ENCODE measurements around the gene CCR5.
"Not testable (repeated sequence)": the region's sequence is repeated elsewhere in the genome, so short reads cannot be mapped to it uniquely, and the experiment has no call there.

Gene CCR5

DNA sequence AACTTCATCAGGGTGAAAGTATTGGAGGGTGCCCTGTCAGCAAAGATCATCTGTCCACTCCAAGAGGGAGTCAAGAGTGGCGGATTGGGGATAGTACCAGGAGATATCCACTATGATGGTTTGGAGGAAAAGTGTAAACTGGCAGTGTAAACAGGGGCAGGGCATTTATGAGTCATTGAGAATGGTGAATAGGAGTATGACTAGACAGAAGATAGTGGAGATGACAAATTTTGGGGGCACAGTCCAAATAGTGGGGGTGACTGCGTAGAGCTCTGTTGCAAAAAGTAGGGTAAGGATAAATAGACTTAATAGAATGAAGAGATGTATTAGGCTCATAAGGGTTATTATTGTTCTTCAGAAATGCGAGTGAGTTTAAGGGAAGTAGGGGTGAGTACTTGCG is 18.1 kb downstream of the CCR5 start:
- DNase-seq = not testable (repeated sequence)

DNA sequence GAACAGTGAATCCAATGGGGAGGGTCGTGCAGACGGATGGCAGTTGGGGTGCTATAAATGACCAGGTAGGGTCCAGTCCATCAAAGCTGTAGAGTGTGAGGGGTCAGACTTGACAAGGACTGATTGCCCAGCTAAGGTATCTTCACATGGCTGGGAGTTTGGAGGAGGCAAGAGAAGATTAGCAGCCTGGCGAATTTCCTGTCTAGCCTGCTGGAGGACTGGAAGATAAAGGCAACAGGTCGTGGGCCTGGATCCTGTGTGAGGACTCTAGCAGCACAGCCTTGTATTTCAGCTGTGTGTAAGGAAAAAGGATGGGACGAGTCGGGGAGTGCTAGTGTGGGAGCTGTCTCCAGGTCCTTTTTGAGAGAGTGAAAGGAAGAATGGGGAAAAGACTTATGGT is 18.6 kb downstream of the CCR5 start:
- DNase-seq = no peak

DNA sequence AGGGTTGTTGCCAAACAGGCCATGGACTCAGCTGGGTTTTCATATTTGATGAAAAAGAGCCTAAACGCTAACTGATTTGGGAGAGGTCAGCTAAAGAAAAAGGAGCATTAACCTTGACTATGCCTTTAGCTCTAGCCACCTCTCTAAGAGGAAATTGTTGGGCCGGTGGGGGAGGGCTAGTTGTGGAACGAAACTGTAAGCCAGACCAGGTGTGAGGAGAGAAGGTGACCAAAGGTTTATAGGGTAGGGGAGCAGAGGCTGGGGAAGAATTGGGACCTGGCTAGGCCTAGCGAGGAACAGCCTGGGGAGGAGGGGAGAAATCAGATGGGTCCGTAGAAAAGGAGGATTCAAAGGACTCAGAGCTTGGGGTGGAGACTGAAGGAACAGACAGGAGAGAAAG is 20.8 kb downstream of the CCR5 start:
- not testable (repeated sequence) for DNase-seq

DNA sequence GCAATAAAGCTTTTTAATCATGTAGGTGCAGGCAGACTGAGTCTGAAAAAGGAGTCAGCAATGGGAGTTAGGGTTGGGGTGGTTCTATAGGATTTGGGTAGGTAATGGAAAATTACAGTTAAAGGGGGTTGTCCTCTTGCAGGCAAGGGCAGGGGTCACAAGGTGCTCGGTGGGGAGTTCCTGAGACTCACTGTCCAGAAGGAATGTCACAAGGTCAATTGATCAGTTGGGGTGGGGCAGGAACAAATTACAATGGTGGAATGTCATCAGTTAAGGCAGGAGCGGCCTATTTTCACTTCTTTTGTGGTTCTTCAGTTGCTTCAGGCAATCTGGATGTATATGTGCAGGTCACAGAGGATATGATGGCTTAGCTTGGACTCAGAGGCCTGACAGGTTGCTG is 22.3 kb downstream of the CCR5 start:
- DNase-seq = no peak

DNA sequence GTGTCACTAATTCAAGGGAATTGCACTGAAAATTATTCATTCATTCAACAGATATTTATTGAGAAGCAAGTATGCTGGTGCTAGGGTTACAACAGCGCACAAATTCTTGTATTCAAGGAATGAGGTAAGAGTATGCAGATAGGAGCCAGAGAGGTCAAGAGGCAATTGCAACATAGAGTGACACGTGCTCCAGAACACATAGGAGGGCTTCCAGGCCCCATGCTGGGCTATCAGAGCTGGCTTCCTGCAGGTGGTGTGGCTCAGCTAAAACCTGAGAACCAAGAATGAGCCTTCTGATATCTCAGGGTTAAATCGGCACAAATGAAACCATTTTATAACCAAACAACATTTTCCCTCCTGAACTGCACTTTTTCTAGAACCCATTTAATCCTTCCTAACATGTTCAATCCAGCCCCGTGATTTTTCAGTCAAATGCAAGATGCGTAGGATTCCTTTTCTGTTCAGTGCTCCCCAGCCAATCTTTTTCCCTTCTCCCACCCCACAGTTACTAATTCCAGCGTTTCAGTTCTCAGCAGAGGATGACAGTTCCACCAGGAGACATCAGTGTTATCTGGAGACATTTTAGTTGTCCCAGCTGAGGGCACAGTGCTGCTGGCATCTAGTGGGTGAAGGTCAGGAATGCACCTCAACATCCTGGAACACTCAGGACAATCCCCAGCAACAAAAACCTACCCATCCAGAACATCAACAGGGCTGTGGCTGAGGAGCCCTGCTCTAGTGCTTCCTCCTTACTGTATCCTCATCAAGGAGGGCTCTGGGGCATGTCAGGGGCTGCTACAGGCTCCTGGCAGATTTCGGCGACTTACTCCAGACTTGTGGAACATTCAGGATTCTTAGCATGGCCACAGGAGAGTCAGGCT is 23.0 kb downstream of the CCR5 start:
- DNase-seq = no peak

DNA sequence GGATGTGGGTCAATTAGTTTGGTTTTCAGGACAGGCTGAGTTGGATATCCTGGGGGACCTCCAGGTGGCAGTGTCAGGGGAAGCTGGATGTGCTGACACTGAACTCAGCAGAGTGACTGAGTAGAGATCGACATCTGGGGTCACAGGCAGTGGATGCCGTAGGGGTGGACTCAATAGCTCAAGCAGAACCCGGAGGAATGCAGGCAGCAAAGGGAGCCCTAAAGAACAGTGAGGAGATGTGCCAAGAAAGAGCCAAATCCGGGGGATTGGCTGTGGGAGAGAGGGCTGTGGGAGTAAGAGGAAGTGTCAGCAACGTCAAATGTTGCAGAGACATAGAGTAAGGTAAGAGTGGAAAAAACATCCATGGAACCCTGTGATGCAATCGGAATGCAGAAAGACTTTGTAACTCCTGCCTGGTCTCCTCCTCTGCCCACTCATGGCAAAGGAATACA is 24.5 kb downstream of the CCR5 start:
- DNase-seq = no peak

DNA sequence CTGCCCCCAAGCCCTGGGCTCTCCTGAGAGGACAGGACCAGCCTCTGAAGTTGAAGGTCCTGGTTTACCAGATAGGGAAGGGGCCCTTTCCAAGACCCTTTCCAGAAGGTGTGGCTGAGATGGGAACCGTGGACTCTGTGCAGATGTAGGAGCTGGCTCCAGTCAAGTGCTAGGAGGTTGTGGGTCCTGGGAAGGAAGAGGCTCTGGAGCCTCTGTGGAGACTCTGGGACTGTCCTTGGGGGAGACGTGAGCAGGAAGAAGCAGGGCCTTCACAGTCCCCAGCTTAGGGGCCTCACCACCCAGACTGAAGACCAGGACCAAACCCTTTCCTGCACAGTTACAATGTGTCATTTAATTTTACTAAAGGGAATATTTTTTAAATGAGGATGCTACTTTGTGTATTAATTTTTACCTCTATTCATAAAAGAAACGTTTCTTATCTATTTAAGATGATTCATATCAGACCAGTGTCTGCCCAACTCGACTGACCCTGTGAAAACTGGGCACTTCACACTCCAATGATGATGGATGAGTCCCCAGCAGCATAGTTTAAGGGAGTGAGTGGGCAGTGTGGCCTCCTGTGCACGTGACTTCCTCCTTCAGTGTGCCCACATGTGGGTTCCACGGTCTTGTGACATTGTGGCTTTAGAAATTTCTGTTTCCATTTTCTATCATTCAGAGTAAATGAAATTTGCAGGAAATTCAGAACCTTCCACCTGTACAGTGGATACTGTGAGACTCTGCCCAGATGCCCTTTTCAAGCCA is 25.2 kb downstream of the CCR5 start:
- DNase-seq = no peak

DNA sequence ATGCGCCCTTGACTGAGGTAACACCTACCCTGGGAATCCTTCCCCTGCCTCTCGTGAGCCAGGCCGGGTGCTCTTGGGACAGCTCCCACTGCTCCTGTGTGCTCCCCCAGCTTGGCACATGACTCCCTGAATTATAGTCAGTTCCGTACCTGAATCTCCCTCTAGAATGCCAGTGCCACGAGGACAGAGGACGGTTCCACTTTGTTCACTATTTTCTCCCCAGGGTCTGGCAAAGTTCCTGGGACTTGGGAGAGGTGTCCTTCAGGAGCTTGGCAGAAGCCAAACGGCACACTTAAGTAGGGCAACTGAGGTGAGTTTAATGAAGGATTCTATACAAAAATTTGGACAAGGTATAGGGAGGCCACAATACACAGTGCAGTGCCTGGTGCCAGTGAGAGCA is 26.4 kb downstream of the CCR5 start:
- no peak for DNase-seq

DNA sequence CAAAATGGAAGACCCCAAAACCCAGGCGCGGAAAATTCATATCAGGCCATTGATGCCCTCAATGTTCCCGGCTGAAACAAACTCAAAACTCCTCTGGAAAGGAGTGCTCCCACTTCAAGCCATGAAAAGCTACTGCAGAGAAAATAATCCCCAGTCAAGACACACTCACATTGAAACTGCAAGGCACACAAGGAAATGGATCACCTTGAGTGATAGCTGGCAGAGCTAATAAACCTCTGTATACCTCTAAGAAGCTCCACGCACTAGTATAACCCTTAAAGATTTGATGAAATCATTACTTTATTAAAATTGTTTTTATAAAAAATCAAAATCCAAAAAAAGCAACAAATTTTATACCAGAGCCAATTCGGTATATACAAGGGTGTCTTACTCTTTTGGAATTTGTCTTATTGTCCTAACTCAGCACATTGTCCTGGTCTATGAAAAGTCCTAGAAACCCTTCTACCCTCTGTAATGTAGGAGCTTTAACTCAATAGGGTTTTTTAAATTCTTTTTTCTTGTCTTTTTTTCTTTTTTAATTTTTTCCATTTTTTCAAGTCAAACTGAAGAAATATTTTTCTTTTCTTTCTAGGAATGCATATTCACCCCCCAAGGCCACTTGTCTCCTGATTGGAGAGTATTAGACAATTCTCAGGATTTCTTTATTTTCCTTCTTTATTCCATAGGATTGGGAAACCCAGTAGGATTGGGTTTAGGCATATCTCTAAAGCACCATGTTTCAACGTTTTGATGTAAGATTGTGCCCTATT is 27.6 kb downstream of the CCR5 start:
- DNase-seq = no peak

DNA sequence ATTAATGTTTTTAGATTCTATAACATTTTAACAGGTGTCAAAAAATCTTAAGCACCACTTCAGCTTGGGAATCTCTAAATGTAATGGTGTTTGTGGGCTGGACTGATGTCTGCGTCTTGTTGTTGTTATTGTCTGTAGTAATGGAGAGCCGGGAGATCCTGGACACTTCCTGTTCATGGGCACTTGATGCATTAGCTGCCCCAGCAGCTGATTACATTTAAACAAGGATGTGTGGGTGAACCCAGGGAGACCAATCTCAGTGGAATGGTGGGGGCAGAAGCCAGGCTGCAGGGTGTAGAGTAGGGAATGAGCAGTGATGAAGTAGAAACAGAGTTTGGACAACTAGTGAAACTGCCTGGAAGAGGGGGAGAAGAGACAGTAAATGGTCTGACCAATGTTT is 28.4 kb downstream of the CCR5 start:
- DNase-seq = no peak

DNA sequence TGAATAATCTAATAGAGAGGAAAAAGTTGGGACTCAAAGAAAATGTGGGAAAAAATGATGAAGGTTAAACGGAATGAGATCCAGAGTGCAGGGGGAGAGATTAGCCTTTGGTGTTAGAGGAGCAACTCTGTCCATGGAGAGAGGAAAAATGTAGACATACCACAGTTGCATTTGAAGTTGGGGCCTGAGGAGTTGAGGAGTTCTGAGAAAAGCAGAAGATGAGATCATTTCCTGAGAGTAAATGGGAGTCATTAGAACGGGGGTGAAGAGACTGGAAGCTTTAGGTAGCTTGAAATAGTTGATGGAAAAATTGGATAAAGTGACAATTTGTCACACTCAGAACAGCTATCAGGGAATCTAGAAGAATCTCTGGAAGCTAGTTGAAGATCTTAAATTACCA is 28.8 kb downstream of the CCR5 start:
- DNase-seq = no peak

DNA sequence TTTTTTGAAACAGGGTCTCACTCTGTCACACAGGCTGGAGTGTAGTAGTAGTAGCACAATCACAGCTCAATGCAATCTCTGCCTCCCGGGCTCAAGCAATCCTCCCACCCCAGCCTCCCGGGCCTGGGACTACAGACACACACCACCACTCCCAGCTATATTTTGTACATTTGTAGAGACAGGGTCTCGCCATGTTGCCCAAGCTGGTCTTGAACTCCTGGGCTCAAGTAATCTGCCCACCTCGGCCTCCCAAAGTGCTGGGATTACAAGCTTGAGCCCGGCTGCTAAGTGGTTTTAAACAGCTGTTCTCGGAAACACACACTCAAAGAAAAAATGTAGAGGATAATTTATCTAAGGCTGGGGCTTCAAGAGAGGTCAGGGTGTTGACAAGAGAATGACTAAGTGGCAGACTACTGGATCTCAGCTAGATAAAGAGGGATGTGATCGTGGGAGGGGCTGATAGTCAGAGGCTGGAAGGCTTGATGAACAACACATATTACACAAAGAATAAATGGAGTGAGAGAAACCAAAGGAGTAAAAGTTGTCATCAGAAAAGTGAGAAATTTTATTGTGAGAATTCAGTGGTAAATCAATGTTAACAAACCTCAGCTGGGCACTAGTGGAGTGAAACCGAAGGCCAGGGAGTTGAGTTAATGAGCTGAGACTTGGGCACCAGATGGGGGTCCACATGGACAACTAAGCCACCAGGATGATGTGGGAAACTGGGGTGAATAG is 29.4 kb downstream of the CCR5 start:
- no peak for DNase-seq

DNA sequence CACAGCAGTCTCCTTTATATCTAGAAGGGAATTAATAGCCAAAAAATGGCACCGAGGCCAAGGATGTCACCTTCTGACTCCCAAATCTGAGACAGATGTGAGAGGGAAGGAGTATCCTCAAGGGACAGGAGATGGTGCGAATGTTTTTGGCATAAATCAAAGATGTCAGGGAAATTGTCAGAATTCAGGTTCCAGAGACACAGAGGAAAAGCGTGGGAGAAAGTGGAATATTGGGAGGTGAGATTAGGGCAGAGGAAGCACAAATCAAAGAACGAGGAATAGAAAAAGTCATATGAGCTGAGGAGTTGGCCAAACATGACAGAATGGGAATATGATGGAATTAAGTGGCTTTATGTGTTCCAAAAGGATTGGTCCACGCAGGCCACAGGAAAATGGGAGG is 30.1 kb downstream of the CCR5 start:
- no peak for DNase-seq

DNA sequence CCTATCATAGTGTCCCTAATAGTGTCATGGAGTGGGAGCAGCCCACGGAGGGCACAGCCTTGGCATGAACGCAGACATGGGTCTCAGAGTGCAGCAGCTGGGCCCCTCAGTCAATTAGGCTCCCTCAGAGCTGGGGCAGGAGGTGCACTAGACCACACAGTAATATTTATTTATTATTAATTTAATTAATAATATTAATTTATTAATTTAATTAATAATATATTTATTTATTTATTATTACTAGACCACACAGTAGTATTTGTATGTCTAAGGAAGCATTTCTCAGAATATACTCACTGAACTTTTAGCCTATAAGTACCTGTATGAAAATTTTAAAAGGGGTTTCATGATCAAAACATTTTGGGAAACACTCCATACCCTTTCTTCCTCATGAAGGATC is 30.8 kb downstream of the CCR5 start:
- DNase-seq = no peak

DNA sequence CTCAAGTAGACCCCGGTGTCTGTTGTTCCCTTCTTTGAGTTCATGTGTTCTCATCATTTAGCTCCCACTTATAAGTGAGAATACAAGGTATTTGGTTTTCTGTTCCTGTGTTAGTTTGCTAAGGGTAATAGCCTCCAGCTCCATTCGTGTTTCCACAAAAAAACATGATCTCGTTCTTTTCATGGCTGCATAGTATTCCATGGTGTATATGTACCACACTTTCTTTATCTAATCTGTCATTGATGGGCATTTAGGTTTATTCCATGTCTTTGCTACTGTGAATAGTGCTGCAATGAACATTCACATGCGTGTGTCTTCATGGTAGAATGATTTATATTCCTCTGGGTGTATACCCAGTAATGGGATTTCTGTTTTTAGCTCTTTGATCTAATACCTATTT is 32.2 kb downstream of the CCR5 start:
- DNase-seq = not testable (repeated sequence)

DNA sequence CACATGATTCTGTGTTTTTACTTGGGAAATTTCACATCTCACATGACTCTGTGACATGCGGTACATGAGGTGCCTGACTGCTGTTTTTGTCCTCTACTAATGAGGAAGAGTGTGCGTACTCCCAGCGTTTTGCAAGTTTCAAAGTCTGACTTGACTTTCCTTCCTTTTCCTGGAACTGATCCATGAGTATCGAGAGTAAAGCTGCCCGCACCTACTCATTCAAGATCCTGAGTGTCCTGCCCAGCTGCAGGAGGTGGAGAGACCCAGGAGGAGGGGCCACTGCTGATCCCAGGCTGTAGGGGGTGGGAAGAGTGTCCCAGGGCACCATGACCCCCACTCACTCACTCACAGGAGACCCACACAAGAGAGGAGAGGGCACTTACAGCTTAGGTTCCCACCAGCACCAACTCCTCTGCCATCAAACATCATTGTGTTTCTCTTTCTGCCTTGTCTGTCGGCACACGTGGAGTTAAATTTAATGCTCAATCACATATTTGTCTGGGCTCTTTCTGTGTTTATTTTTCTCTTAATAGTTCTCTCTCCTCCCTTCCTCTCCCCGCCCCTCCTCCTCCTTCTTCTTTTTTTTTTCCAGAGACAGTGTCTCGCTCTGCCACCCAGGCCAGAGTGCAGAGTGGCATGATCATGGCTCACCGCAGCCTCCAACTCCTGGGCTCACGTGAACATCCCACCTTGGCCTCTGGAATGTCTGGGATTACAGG is 34.7 kb downstream of the CCR5 start:
- no peak for DNase-seq

DNA sequence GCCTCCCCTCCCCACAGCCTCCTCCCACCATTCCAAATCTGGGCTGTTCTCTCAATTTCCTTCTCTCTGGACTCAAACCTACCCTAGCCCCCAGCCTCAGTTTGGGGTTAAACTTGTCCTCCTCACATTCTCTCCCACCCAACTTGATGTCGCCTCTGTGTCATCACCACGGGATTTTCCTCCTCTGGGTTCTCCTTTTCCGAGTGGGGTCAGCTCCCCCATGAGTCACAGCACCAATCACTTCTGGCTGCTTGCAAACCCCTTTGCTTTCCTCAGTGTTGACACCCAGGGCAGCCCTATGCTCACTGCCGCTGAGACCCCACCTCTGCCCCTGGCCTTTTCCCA is 35.7 kb downstream of the CCR5 start:
- DNase-seq = no peak

DNA sequence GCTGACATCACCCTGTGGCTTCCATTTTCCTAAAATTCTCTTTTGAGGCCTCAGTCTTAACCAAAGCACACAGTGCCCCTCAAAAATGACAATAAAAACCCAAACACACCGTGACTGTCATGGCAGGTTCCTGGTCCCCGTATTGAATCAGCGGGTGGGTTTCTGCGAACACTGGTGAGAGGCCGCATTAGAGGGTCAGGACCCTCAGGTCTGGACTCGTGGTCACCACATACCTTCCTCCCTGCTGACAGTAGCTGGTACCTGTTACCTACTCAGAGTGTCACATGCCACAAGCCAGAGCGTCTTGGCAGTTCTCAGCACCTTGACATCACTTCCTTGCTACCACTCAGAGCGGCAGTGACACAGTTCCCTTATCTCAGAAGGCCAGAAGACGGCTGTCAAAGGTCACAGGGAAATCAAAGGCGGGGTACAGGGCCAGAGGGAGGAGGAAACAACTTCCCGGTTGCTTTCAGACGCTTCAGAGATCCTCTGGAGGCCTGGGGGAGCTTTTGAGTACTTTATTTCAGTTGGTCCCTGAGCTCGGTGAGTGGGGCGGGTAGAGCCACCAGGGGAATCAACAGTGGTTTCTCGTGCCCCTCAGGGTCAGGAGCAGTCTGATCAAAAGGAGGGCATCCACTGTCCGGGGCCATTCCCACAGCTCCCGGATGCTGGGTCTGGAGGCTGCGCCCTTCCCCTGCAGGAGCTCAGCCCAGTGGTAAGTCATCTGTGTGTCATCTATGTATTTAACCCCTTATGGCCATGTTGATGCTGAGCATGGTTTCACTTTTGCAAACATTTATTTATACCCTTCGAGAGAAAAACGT is 36.3 kb downstream of the CCR5 start, which contains the start of the genes CCR5AS and CCRL2:
TSS of gene CCR5AS (minus strand) at position 279 of the 824 bp plus-strand sequence.
TSS of gene CCRL2 (plus strand) at position 472 of the 824 bp plus-strand sequence. CDS start 821 bp downstream, outside the sequence.
- no peak for DNase-seq

DNA sequence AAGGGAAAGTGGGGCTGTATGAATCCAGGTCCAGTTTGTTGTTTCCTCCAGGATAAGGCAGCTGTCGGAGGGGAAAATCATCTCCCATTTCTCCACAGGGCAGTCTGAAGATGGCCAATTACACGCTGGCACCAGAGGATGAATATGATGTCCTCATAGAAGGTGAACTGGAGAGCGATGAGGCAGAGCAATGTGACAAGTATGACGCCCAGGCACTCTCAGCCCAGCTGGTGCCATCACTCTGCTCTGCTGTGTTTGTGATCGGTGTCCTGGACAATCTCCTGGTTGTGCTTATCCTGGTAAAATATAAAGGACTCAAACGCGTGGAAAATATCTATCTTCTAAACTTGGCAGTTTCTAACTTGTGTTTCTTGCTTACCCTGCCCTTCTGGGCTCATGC is 37.2 kb downstream of the CCR5 start:
- no peak for DNase-seq

DNA sequence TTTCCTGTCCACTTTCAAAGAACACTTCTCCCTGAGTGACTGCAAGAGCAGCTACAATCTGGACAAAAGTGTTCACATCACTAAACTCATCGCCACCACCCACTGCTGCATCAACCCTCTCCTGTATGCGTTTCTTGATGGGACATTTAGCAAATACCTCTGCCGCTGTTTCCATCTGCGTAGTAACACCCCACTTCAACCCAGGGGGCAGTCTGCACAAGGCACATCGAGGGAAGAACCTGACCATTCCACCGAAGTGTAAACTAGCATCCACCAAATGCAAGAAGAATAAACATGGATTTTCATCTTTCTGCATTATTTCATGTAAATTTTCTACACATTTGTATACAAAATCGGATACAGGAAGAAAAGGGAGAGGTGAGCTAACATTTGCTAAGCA is 38.1 kb downstream of the CCR5 start:
- no peak for DNase-seq
